Rectal smooth muscle tissue (tissue), 1 donor: Measurements from ENCODE around the gene ARFGEF3.
"Not testable (repeated sequence)": the region's sequence is repeated elsewhere in the genome, so short reads cannot be mapped to it uniquely, and the experiment has no call there.

Experiments used
- H3K27ac ChIP-seq: one replicate; pipeline ENCODE4 v1.7.0; 2013; ENCODE audit warnings: low read depth, low read length, inconsistent platforms
- H3K27me3 ChIP-seq: one replicate; pipeline ENCODE4 v1.7.0; 2013; ENCODE audit warnings: low read length; ENCODE audit not compliant: control insufficient read depth, insufficient read depth
- H3K36me3 ChIP-seq: one replicate; pipeline ENCODE4 v1.7.0; 2013; ENCODE audit warnings: low read length; ENCODE audit not compliant: control insufficient read depth, insufficient read depth
- H3K4me1 ChIP-seq: one replicate; pipeline ENCODE4 v1.7.0; 2013; ENCODE audit warnings: low read length; ENCODE audit not compliant: control insufficient read depth, insufficient read depth
- H3K4me3 ChIP-seq: one replicate; pipeline ENCODE4 v1.7.0; 2013; ENCODE audit warnings: low read length
- H3K9ac ChIP-seq: one replicate; pipeline ENCODE4 v1.7.0; 2013; ENCODE audit warnings: low read length

The ARFGEF3 gene

GRCh38 chr6:138343112-138343511 lies 181.4 kb downstream of the ARFGEF3 start:
- no peaks in the 10 kb centered on the region for H3K4me1 ChIP-seq
- H3K36me3 ChIP-seq, result no peaks in the 10 kb centered on the region
- H3K9ac ChIP-seq, result no peak overlapping the region
- no peaks in the 10 kb centered on the region for H3K27me3 ChIP-seq
- no peak overlapping the region for H3K27ac ChIP-seq
- no peak overlapping the region for H3K4me3 ChIP-seq

- H3K4me3 ChIP-seq, result no peak overlapping the region
- H3K9ac ChIP-seq, result no peak overlapping the region
- no peaks in the 10 kb centered on the region for H3K36me3 ChIP-seq
- no peaks in the 10 kb centered on the region for H3K4me1 ChIP-seq
- H3K27ac ChIP-seq, result no peak overlapping the region
- no peaks in the 10 kb centered on the region for H3K27me3 ChIP-seq
Observed at GRCh38 chr6:138345565-138346285, 184.0 kb downstream of the ARFGEF3 start.

- Histone ChIP-seq H3K36me3 (no peaks in the 10 kb centered on the region), H3K4me1 (no peaks in the 10 kb centered on the region), H3K27ac (no peak overlapping the region), H3K27me3 (no peaks in the 10 kb centered on the region), H3K4me3 (no peak overlapping the region), H3K9ac (no peak overlapping the region)
Observed at GRCh38 chr6:138346302-138347195, 184.8 kb downstream of the ARFGEF3 start.

DNA sequence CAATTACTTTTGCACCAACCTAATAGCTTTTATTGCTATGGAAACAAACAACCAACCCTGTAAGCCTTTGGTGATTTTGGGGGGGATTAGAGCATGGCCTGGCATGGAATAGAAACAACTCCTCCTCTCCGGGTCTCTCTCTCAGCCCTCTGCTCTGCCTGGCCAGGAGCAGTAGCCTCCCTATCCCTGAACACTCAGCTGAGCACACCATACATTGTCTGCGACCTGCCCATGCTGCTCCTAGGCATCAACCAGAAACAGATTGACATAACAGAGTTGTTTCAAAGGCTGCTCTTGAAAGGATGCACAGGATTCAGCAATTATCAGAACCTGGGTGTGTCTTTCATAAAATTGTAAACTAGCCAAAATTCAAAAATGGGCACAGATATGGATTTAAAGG lies 186.1 kb downstream of the ARFGEF3 start:
- no peaks in the 10 kb centered on the region for H3K27me3 ChIP-seq
- no peak overlapping the region for H3K4me3 ChIP-seq
- no peak overlapping the region for H3K27ac ChIP-seq
- H3K9ac ChIP-seq, result no peak overlapping the region
- H3K36me3 ChIP-seq, result no peaks in the 10 kb centered on the region
- no peaks in the 10 kb centered on the region for H3K4me1 ChIP-seq

GRCh38 chr6:138349891-138350290 lies 188.2 kb downstream of the ARFGEF3 start:
- H3K9ac ChIP-seq, result no peak overlapping the region

DNA sequence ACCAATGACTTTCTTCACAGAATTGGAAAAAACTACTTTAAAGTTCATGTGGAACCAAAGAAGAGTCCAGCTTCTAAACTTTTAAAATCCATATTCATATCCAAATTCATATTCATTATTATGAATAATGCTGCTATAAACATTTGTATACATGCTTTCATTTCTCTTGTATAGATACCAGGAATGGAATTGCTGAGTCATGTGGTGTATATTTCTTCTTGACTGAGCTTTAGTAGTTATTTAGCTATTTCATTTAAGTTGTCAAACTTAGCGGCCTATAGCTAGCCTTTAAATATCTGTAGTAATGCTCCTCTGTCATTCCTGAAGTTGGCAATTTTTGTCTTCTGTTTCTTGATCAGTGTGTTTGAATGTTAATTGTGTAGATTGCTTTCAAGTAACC lies 196.2 kb downstream of the ARFGEF3 start:
- H3K4me3 ChIP-seq, result no peak overlapping the region
- no peak overlapping the region for H3K27ac ChIP-seq
- H3K9ac ChIP-seq, result no peak overlapping the region
- no peaks in the 10 kb centered on the region for H3K27me3 ChIP-seq
- no peaks in the 10 kb centered on the region for H3K36me3 ChIP-seq
- H3K4me1 ChIP-seq, result no peaks in the 10 kb centered on the region

More at GRCh38 chr6:138349891-138350290, 188.2 kb downstream of the ARFGEF3 start:
- no peaks in the 10 kb centered on the region for H3K4me1 ChIP-seq
- no peaks in the 10 kb centered on the region for H3K27me3 ChIP-seq
- H3K36me3 ChIP-seq, result no peaks in the 10 kb centered on the region
- H3K27ac ChIP-seq, result no peak overlapping the region
- H3K4me3 ChIP-seq, result no peak overlapping the region

- not testable (repeated sequence) for H3K36me3 ChIP-seq, H3K4me1 ChIP-seq, H3K27me3 ChIP-seq, H3K9ac ChIP-seq, H3K27ac ChIP-seq, H3K4me3 ChIP-seq
Observed at GRCh38 chr6:138368684-138369083, 206.9 kb downstream of the ARFGEF3 start.

- no peaks in the 10 kb centered on the region for H3K27me3 ChIP-seq
- H3K4me3 ChIP-seq, result no peak overlapping the region
- H3K27ac ChIP-seq, result no peak overlapping the region
Observed at GRCh38 chr6:138370631-138371451, 209.1 kb downstream of the ARFGEF3 start.

DNA sequence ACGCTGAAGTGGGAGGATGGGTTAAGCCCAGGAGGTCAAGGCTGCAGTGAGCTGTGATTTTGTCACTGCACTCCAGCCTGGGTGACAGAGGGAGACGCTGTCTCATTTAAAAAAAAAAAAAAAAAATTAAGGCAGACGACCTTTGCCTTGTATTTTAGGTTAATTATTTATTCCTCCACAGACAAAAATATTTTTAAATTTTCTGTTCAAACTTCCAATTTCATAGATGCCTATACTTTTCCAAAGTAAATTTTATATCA lies 209.6 kb downstream of the ARFGEF3 start:
- H3K27ac ChIP-seq, result no peak overlapping the region
- H3K4me1 ChIP-seq, result no peaks in the 10 kb centered on the region
- H3K36me3 ChIP-seq, result no peaks in the 10 kb centered on the region
- H3K27me3 ChIP-seq, result no peaks in the 10 kb centered on the region
- no peak overlapping the region for H3K4me3 ChIP-seq
- H3K9ac ChIP-seq, result no peak overlapping the region

More at GRCh38 chr6:138370631-138371451, 209.1 kb downstream of the ARFGEF3 start:
- Histone ChIP-seq H3K36me3 (no peaks in the 10 kb centered on the region), H3K9ac (no peak overlapping the region), H3K4me1 (no peaks in the 10 kb centered on the region)

- Histone ChIP-seq H3K27me3 (no peaks in the 10 kb centered on the region), H3K4me3 (no peak overlapping the region), H3K4me1 (no peaks in the 10 kb centered on the region), H3K9ac (no peak overlapping the region), H3K36me3 (no peaks in the 10 kb centered on the region), H3K27ac (no peak overlapping the region)
Observed at GRCh38 chr6:138371720-138372119, 210.0 kb downstream of the ARFGEF3 start.

DNA sequence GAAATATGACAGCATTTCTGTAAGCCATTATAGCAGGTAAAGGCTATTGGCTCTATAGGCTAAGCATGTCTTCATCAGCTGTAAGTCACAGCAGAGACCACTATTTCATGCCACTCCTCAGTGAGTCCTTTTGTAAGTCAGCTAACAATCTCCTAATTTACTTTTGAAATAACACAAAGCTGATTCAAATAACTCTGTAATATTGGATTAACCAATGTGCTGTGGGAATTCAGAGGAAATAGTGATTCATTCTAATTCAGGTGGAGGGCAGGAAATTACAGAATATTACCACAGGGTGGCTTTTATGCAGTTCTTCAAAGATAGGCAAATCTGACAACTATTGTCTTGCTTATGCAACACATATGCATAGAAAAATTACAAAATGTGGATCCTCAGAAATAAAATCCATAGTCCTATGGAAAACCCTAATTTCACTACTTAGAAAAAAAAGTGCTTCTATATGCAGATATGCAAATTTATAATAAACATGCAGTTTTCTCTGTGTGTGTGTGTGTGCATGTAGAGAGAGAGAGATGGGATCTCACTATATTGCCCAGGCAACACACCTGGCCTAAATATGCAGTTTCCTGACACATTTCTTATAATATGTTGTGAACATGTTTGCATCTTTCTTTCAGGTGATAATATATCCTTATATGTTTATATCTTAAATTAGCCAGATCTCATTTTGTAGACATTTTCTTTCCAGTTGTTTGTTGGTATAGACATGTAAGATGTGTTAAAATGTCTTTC lies 211.1 kb downstream of the ARFGEF3 start:
- H3K27ac ChIP-seq, result no peak overlapping the region
- H3K4me1 ChIP-seq, result no peaks in the 10 kb centered on the region
- no peak overlapping the region for H3K4me3 ChIP-seq
- no peak overlapping the region for H3K9ac ChIP-seq
- H3K36me3 ChIP-seq, result no peaks in the 10 kb centered on the region
- H3K27me3 ChIP-seq, result no peaks in the 10 kb centered on the region

GRCh38 chr6:138374230-138374629 lies 212.5 kb downstream of the ARFGEF3 start:
- no peak overlapping the region for H3K27ac ChIP-seq
- H3K9ac ChIP-seq, result no peak overlapping the region
- no peaks in the 10 kb centered on the region for H3K4me1 ChIP-seq
- no peaks in the 10 kb centered on the region for H3K27me3 ChIP-seq
- H3K36me3 ChIP-seq, result no peaks in the 10 kb centered on the region
- H3K4me3 ChIP-seq, result no peak overlapping the region
